Measurements from ENCODE around the gene BCKDK.
"Not testable (repeated sequence)": the region's sequence is repeated elsewhere in the genome, so short reads cannot be mapped to it uniquely, and the experiment has no call there.

BCKDK gene

GRCh38 chr16:31100876-31101641, 7.1 kb upstream of the BCKDK start:
- not testable (repeated sequence) for DNase-seq

- DNase-seq: peak; percentile 50 to 73 (median 68)
These were observed 2.4 kb upstream of the BCKDK start for GRCh38 chr16:31105677-31106213.

- DNase-seq: no peak
These were observed 1.4 kb upstream of the BCKDK start for GRCh38 chr16:31106509-31107464.

GRCh38 chr16:31107465-31107867, 720 bp upstream of the BCKDK start:
- no peak for DNase-seq

GRCh38 chr16:31108794-31109558, 790 bp downstream of the BCKDK start:
- DNase-seq: no peak

- DNase-seq: no peak
These were observed 1.4 kb downstream of the BCKDK start for GRCh38 chr16:31109622-31110021.

- no peak for DNase-seq
These were observed 2.2 kb downstream of the BCKDK start for GRCh38 chr16:31110106-31111034.

- DNase-seq: no peak
These were observed 3.8 kb downstream of the BCKDK start for GRCh38 chr16:31111881-31112466.

- DNase-seq: no peak
These were observed 4.5 kb downstream of the BCKDK start for GRCh38 chr16:31112711-31113110.

GRCh38 chr16:31113121-31114120, 5.2 kb downstream of the BCKDK start:
- DNase-seq: no peak

- no peak for DNase-seq
These were observed 6.3 kb downstream of the BCKDK start for GRCh38 chr16:31114468-31114867.

GRCh38 chr16:31117384-31118222, 9.4 kb downstream of the BCKDK start, which contains the start of gene KAT8:
KAT8 (plus strand) TSS chr16:31117664; CDS start chr16:31117682, 18 bp downstream.
- peak; percentile 88 to 96 (median 92) for DNase-seq

GRCh38 chr16:31118223-31119155, 10.3 kb downstream of the BCKDK start:
- DNase-seq: no peak

- DNase-seq: no peak
These were observed 11.9 kb downstream of the BCKDK start for GRCh38 chr16:31120129-31120528.

GRCh38 chr16:31125844-31126243, 17.7 kb downstream of the BCKDK start:
- DNase-seq: no peak

GRCh38 chr16:31127182-31127581, 19.0 kb downstream of the BCKDK start:
- no peak for DNase-seq

GRCh38 chr16:31128711-31129567, 20.8 kb downstream of the BCKDK start:
- no peak for DNase-seq
